ENCODE data around the gene SAMD10.

The SAMD10 gene

GRCh38 chr20:63968136-63968927, 11.1 kb downstream of the SAMD10 start:
- no peak for TF ChIP-seq CTCF (IDR thresholded peaks at IDR 0.05; ENCODE audit: low read depth, low read length, missing control alignments)
- no peak for DNase-seq (ENCODE audit: extremely low read depth, low read depth)

GRCh38 chr20:63967330-63968135, 11.9 kb downstream of the SAMD10 start:
- no peak for DNase-seq (ENCODE audit: extremely low read depth, low read depth)
- TF ChIP-seq CTCF (IDR thresholded peaks at IDR 0.05; ENCODE audit: low read depth, low read length, missing control alignments): no peak
- no peak overlapping the region for H3K4me3 ChIP-seq (replicated peaks; ENCODE audit: low read depth, low read length)

More at GRCh38 chr20:63968136-63968927, 11.1 kb downstream of the SAMD10 start:
- peak overlapping the region; percentile 69 for H3K4me3 ChIP-seq (replicated peaks; ENCODE audit: low read depth, low read length)

- DNase-seq (ENCODE audit: extremely low read depth, low read depth): no peak
- no peak overlapping the region for H3K4me3 ChIP-seq (replicated peaks; ENCODE audit: low read depth, low read length)
- no peak for TF ChIP-seq CTCF (IDR thresholded peaks at IDR 0.05; ENCODE audit: low read depth, low read length, missing control alignments)
Measured at GRCh38 chr20:63966944-63967322, 12.5 kb downstream of the SAMD10 start.

- DNase-seq (ENCODE audit: extremely low read depth, low read depth): no peak
- TF ChIP-seq CTCF (IDR thresholded peaks at IDR 0.05; ENCODE audit: low read depth, low read length, missing control alignments): no peak
- H3K4me3 ChIP-seq (replicated peaks; ENCODE audit: low read depth, low read length): no peak overlapping the region
Measured at GRCh38 chr20:63966172-63966943, 13.1 kb downstream of the SAMD10 start.

GRCh38 chr20:63964412-63964811, 15.0 kb downstream of the SAMD10 start:
- TF ChIP-seq CTCF (IDR thresholded peaks at IDR 0.05; ENCODE audit: low read depth, low read length, missing control alignments): no peak
- DNase-seq (ENCODE audit: extremely low read depth, low read depth): no peak
- no peak overlapping the region for H3K4me3 ChIP-seq (replicated peaks; ENCODE audit: low read depth, low read length)

GRCh38 chr20:63963784-63964301, 15.6 kb downstream of the SAMD10 start:
- H3K4me3 ChIP-seq (replicated peaks; ENCODE audit: low read depth, low read length): no peak overlapping the region
- no peak for DNase-seq (ENCODE audit: extremely low read depth, low read depth)
- no peak for TF ChIP-seq CTCF (IDR thresholded peaks at IDR 0.05; ENCODE audit: low read depth, low read length, missing control alignments)

Data from HFF-Myc (cell line).